H1 (cell line): ENCODE results near the gene PNO1. TPM values are rescaled to one million over a fixed set of nuclear protein-coding genes. Genes with fewer than 3 reads are reported as not detected.

ENCODE experiments used
- BCL11A ChIP-seq, 2 experiments: IDR thresholded peaks; one replicate each; pipeline ENCODE4 v1.6.1; 2011; ENCODE audit warnings: low read depth in 2 of 2, low read length in 2 of 2, mild to moderate bottlenecking in 2 of 2
- CBX8 ChIP-seq: fragments of 300-800, 300-1000 bp; sonication (generic); IDR thresholded peaks from 2 replicates; pipeline ENCODE4 v1.7.1; 2016; ENCODE audit warnings: low read depth, low read length, borderline replicate concordance
- CHD1 ChIP-seq: IDR thresholded peaks from 2 replicates; pipeline ENCODE4 v1.6.1; 2012; ENCODE audit warnings: low read depth, low read length, improper control_type of control experiment
- polyA plus RNA-seq, 7 experiments: library from polyadenylated mRNA; depleted of rRNA in 3 of 7; stranded (reverse) in 5 of 7; unstranded in 2 of 7; fragments of >200 nt in 5 of 7; fragments of 200-250 nt in 2 of 7; gene quantifications; 1 replicate in 5 of 7; 2 replicates in 1 of 7; 4 replicates in 1 of 7; pipeline versions ENCODE4 v1.2.1 to v1.2.3, GENCODE V29; 2011 to 2013; ENCODE audit warnings: missing spikeins in 2 of 7, mixed read lengths in 2 of 7
- total RNA-seq: library from RNA; stranded (reverse); fragmentation: NEBNext Ultra II Directional; extraction: Animal tissue kit (Norgen Biotek cat#: 25700); gene quantifications from 2 replicates; pipeline ENCODE4 v1.2.1, GENCODE V29; 2021
- TF ChIP-seq, protein P1 (sequence below): IDR thresholded peaks from 2 replicates; pipeline ENCODE4 v1.6.1; 2012; ENCODE audit warnings: inconsistent platforms

The PNO1 gene
- total and polyA plus RNA-seq, 2 of the 8 experiments (the other 6 are each of a cell fraction or from before 2014, with no cell fraction given): 18.6 to 33.2 TPM

DNA sequence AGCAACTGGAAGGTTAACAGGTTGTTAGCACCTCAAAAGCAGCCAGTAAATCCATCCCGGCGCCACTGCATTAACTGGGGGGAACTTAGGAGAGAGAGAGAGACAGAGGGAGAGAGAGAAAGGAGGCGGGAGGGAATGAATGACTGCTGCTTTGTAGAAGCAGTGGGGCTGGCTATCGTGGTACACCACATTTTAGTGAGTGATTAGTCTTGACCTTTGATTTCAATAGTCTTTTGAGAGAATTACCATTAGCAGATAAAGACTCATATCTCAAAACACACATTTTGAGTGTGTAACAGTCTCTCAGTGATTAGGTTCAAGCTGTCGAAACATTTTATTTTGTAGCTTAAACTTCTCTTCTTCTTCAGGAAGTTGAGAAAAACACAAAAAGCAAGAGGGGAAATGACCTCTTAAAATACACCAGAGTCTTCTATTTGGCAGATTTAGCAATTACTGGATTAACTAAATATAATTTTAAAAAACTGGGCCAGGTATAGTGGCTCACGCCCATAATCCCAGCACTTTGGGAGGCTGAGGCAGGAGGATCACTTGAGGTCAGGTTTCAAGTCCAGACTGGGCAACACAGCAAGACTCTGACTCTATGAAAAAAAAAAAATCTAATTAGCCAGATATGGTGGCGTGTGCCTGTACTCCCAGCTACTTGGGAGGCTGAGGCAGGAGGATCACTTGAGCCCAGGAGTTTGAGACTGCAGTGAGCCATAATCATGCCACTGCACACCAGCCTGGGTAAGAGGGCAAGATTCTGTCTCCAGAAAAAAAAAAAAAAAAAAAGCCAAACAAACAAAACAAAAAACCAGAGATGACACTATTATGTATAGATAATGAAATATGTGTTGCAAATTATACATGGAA lies 22.0 kb upstream of the PNO1 start (continued):
- TF ChIP-seq CBX8: no peak
- no peak for TF ChIP-seq CHD1
- TF ChIP-seq, protein P1, sequence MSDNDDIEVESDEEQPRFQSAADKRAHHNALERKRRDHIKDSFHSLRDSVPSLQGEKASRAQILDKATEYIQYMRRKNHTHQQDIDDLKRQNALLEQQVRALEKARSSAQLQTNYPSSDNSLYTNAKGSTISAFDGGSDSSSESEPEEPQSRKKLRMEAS: no peak
- no peak for TF ChIP-seq BCL11A (IDR thresholded peaks at IDR 0.05; ENCODE audit: low read depth in 2 of 2, low read length in 2 of 2)
